ENCODE measurements around the gene CLHC1. TPM values are rescaled to one million over a fixed set of nuclear protein-coding genes. Genes with fewer than 3 reads are reported as not detected.
"Not testable (repeated sequence)": the region's sequence is repeated elsewhere in the genome, so short reads cannot be mapped to it uniquely, and the experiment has no call there.

CLHC1 gene
- total RNA-seq, 4 donors from 2014 or later, result 2.5 to 12.7 (median 5.9) TPM

DNA sequence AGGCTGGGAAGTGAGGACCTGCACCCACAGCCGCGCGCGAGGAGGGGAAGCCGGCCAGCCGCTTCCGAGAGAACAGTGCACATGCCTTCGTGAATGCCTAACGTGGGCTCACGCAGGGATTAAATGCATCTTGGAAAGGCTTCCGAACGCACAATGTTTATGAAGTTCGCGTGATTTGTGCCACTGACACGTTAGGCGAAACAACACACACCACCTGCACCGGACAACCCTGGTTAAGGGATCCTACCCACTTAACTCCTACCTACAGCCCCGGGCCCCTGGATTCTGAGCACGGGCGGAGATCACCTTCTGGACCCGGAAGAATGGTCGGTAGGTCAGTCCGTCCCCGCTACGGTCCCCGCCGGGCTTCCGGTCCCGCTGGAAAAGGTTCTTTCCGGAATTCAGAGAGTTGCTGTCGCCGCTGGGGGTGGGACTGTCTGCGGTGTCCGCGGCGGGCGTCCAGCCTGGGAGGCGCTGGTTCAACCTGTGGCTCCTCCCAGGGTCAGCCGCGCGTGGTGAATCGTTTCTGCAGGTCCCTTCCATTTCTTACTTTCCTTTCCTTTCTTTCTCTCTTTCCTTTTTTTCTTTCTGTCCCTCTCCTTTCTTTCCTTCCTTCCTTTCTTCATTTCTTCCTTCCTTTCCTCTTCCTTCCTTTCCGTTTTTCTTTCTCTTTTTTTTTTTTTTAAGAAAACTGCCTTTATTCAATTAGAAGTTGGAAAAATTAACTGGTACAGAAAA lies 37.0 kb upstream of the CLHC1 start, which contains the start of gene MTIF2:
TSS of gene MTIF2 (minus strand) at position 325 of the 738 bp plus-strand sequence. CDS start 5,373 bp downstream, outside the sequence.
- Histone ChIP-seq H3K4me3 (peak within 1 kb of the TSS; percentile 82), H3K27ac (peak within 1 kb of the TSS; percentile 90), H3K36me3 (peaks cover 18% of the 10 kb centered on the region), H3K9me3 (no peaks in the 10 kb centered on the region), H3K4me1 (peaks cover 21% of the 10 kb centered on the region), H3K27me3 (no peaks in the 10 kb centered on the region)
- under 1% methylated on average over 34 of the region's 43 CpGs for WGBS
- DNase-seq (ENCODE audit: low spot score in 2 of 2), result peak; percentile 97
- TF ChIP-seq, protein P1, sequence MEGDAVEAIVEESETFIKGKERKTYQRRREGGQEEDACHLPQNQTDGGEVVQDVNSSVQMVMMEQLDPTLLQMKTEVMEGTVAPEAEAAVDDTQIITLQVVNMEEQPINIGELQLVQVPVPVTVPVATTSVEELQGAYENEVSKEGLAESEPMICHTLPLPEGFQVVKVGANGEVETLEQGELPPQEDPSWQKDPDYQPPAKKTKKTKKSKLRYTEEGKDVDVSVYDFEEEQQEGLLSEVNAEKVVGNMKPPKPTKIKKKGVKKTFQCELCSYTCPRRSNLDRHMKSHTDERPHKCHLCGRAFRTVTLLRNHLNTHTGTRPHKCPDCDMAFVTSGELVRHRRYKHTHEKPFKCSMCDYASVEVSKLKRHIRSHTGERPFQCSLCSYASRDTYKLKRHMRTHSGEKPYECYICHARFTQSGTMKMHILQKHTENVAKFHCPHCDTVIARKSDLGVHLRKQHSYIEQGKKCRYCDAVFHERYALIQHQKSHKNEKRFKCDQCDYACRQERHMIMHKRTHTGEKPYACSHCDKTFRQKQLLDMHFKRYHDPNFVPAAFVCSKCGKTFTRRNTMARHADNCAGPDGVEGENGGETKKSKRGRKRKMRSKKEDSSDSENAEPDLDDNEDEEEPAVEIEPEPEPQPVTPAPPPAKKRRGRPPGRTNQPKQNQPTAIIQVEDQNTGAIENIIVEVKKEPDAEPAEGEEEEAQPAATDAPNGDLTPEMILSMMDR (IDR thresholded peaks at IDR 0.05), result no peak
- peak; percentile 46 to 68 for TF ChIP-seq POLR2A (IDR thresholded peaks at IDR 0.05)
- TF ChIP-seq POLR2AphosphoS5 (IDR thresholded peaks at IDR 0.05), result peak in 2 of 3 donors; percentile 81 to 90

DNA sequence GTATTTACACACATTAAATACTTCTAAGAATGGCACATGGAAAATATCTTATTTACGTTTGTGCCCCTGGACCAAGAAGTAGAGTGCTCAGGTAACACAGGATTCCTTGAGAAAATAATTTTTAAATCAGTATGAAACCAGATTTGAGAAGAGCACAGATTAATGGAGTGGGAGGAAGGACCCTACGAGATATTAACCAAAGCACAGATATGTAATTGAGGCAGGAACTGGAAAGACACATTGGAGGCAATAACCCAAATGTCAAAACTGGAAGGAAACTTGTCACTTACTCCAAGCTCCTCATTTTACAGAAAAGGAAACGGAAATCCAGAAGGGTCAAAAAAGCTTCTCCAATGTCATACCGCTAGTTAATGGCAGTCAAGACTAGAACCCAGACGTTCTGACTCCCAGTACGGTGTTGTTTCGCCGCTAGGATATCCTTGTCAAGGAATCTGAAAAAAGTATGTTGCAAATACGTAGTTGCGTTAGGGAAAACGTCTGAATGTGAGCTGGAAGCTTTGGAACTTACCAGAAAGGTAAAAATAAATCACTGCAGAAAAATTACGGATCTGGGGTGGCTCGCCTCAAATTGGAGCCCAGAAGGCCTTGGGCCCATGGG lies 36.3 kb upstream of the CLHC1 start:
- Histone ChIP-seq H3K9me3 (no peaks in the 10 kb centered on the region), H3K27ac (peak overlapping the region; percentile 90), H3K27me3 (no peaks in the 10 kb centered on the region), H3K4me3 (peak overlapping the region; percentile 82), H3K4me1 (peaks cover 21% of the 10 kb centered on the region), H3K36me3 (peaks cover 25% of the 10 kb centered on the region)
- TF ChIP-seq POLR2AphosphoS5 (IDR thresholded peaks at IDR 0.05) (no peak), POLR2A (IDR thresholded peaks at IDR 0.05) (no peak), EP300 (IDR thresholded peaks at IDR 0.05) (no peak)
- TF ChIP-seq, protein P1 (IDR thresholded peaks at IDR 0.05), result no peak
- WGBS, result 17% methylated on average over 13 of the region's 13 CpGs
- DNase-seq (ENCODE audit: low spot score in 2 of 2), result no peak

DNA sequence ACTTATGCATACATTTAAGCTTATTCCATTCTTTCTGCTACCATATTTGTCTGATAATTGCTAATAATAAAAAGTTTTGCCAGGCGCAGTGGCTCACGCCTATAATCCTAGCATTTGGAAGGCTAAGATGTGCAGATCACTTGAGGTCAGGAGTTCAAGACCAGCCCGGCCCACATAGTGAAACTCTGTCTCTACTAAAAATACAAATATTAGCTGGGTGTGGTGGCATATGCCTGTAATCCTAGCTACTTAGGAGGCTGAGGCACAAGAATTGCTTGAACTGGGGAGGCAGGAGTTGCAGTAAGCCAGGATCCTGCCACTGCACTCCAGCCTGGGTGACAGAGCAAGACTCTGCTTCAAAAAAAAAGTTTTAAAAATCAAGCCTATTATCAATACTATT lies 27.5 kb upstream of the CLHC1 start:
- not testable (repeated sequence) for H3K4me1 ChIP-seq; H3K9me3 ChIP-seq; H3K27ac ChIP-seq; H3K4me3 ChIP-seq; H3K27me3 ChIP-seq; DNase-seq (ENCODE audit: low spot score in 2 of 2)
- WGBS, result 82% methylated on average over 3 of the region's 3 CpGs
- peaks cover 82% of the 10 kb centered on the region for H3K36me3 ChIP-seq

DNA sequence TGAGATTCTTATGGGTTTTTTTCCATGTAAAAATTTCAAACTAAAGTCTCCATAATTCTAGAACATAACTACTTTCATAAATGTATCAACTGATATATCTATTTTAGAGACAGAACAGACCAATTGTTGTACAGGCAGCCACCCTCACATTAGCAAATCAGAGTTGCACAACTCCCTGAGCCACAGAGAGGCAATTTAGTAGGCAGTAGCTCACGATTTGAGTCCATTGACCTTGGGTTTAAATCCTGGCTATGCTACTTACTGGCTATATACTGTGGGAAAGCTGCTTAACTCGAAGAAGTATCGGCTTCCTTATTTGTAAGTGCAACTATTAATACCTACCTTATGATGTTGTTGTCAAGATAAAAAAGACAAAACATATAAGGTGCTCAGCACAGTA lies 20.7 kb upstream of the CLHC1 start:
- no peaks in the 10 kb centered on the region for H3K9me3 ChIP-seq
- peaks cover 65% of the 10 kb centered on the region for H3K36me3 ChIP-seq
- no peaks in the 10 kb centered on the region for H3K27me3 ChIP-seq
- no peak overlapping the region for H3K27ac ChIP-seq
- no peak for TF ChIP-seq POLR2A (IDR thresholded peaks at IDR 0.05)
- TF ChIP-seq, protein P1 (IDR thresholded peaks at IDR 0.05), result no peak
- no peak for TF ChIP-seq EP300 (IDR thresholded peaks at IDR 0.05)
- TF ChIP-seq POLR2AphosphoS5 (IDR thresholded peaks at IDR 0.05), result no peak
- H3K4me3 ChIP-seq, result no peak overlapping the region
- DNase-seq (ENCODE audit: low spot score in 2 of 2), result no peak
- H3K4me1 ChIP-seq, result no peaks in the 10 kb centered on the region
- WGBS, result 95% methylated on average over 3 of the region's 3 CpGs

DNA sequence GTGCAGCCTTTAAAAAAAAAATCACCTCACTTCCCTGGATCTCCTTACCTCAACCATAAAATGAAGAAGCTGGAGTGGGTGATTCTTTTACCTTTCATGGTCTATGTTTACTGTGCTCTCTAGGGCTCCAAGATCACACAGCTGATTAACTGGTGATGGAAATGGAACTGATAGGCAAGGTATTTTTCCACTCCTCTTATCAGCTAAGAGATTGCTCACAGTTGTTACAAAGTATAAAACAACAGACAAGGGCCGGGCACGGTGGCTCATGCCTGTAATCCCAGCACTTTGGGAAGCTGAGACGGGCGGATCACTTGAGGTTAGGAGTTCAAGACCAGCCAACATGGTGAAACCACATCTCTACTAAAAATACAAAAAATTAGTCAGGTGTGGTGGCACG lies 14.9 kb upstream of the CLHC1 start:
- Histone ChIP-seq H3K36me3 (peaks cover 70% of the 10 kb centered on the region), H3K4me1 (no peaks in the 10 kb centered on the region), H3K27me3 (no peaks in the 10 kb centered on the region), H3K9me3 (no peaks in the 10 kb centered on the region), H3K4me3 (no peak overlapping the region), H3K27ac (no peak overlapping the region)
- 93% methylated on average over 5 of the region's 5 CpGs for WGBS
- TF ChIP-seq, protein P1 (IDR thresholded peaks at IDR 0.05), result no peak
- TF ChIP-seq POLR2AphosphoS5 (IDR thresholded peaks at IDR 0.05), result no peak
- no peak for TF ChIP-seq POLR2A (IDR thresholded peaks at IDR 0.05)
- TF ChIP-seq EP300 (IDR thresholded peaks at IDR 0.05), result no peak
- no peak for DNase-seq (ENCODE audit: low spot score in 2 of 2)

Data from suprapubic skin (tissue), 4 donors.